NCI-H2227 (cell line): ENCODE data around the gene EML5.
A peak's percentile ranks its signal among the peaks of the same experiment; 100 is the strongest.

ENCODE experiments used
- DNase-seq: peaks from one replicate; lab custom pipeline; 2025; ENCODE audit not compliant: unreplicated experiment; lab: John Stamatoyannopoulos, UW

Gene EML5

GRCh38 chr14:88568196-88568595 is 224.6 kb downstream of the EML5 start:
- no peak for DNase-seq

GRCh38 chr14:88565427-88565826 is 227.3 kb downstream of the EML5 start:
- DNase-seq, result no peak

- no peak for DNase-seq
Observed at GRCh38 chr14:88563845-88564244, 228.9 kb downstream of the EML5 start.

DNA sequence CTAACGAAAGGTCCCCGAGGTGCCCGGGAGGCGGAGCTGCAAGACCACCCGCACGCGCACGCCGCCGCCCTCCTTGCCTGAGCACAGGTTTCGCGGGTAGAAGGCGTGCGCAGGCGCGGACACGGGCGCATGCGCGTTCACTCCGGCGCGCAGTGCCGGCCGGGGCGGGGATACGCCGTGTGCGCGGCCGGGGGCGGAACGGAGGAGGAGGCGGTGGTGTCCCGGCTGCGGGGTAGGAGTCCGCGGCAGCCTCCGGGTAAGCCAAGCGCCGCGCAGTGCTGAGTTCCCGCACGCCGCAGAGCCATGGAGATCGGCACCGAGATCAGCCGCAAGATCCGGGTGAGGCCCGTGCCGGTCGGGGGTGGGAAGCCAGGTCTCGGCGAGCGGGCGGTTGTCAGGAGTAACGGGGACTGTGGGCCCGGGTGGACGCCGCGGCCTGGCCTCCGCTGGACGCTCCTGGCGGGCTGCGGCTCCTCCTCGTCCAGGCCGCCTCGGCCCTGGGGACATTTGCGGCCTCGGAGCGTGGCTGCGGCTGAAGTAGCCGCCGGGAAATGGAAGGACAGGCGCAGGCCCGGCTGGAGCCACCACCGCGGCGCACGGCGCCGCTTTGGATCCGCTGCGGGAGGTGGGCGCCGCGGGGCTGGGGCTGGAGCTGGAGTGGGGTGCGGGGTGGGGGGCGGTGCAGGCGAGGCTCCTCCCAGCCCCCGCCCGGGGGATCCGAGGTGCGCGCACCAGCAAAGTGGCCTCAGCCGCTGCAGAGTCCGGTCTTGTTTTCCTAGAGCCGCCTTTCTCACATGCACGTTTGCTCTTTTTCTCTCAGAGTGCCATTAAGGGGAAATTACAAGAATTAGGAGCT is 229.7 kb downstream of the EML5 start, which contains the start of gene ZC3H14:
TSS of gene ZC3H14 (plus strand) at position 207 of the 856 bp plus-strand sequence. CDS start at position 304, 97 bp downstream.
- DNase-seq, result peak; percentile 95

DNA sequence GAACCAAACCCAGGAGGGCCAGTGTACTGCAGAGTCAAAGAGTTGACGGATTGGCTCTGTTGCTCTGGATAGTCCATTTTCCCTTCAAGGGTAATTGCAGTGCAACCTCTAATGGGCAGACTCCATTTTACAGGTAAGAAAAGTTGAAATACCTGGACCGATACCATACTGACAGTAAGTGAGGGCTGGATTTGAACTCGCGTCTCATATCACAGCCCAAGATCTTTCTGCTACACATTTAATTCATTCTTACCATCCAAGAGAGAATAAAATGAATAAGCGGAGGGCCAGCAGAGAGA is 230.3 kb downstream of the EML5 start:
- DNase-seq, result no peak
